Stomach (tissue), 4 donors: Measurements from ENCODE around the gene TNFRSF11A.

ENCODE experiments used
- CTCF ChIP-seq, 7 experiments: fragments of 450-650 bp in 4 of 7; fragments of 200-600 bp in 3 of 7; sonication (generic) in 3 of 7; IDR thresholded peaks; one replicate each; pipeline ENCODE4 v1.5.1; 2016 to 2019; ENCODE audit warnings: antibody characterized with exemption in 7 of 7, control low read depth in 2 of 7, mild to moderate bottlenecking in 1 of 7
- POLR2AphosphoS5 ChIP-seq, 3 donors: sonication (generic); formaldehyde crosslinking; IDR thresholded peaks; one replicate each; pipeline ENCODE4 v1.6.1; 2016; ENCODE audit warnings: antibody characterized with exemption in 3 of 3

DNA sequence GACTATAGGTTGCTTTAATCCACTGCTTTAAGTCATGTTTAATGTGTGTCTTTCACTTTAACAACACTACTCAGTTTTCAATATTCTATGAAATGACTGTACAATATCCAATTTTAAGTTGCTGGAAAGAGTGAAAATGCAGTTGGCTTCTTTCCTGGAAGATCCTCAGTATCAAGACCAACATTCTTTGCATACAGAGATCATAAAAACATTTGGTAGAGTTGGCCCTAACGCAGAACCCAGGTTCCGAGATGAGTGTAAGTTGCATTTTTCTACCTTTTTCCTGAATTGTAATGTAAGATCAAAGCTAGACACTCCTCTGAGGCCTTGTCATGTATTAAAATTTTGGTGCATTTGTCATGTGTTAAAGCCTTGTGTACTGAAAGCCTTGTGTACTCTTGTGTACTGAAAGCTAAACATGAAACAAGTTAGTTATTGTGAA is 42.9 kb upstream of the TNFRSF11A start:
- no peak for TF ChIP-seq POLR2AphosphoS5 (IDR thresholded peaks at IDR 0.05)
- TF ChIP-seq CTCF (IDR thresholded peaks at IDR 0.05) = no peak
